ENCODE data around the gene ASZ1. TPM values are rescaled to one million over a fixed set of nuclear protein-coding genes. Genes with fewer than 3 reads are reported as not detected.

The ASZ1 gene
- total and polyA plus RNA-seq, 3 donors from 2014 or later, result 18.1 to 27.6 (median 18.4) TPM

DNA sequence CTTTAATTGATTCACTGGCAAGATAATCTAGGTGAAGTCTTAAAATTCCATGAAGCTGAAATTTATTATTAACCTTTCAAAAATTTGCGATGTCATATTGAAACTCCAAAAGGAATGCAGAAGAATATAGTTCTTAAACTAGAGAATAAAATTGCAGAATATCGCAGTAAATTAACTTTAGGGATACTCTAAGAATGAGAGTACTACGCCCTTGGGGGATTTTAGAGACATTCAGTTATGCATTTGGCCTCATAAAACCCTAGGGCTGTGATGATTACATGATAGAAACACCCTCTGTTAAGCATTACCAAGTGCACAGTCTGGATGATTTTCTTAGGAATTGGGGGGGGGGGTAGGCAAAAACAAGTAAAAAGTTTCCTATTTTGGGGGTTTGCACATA lies 108.1 kb downstream of the ASZ1 start:
- DNase-seq, result no peak
- Histone ChIP-seq H3K27ac (no peak overlapping the region), H3K27me3 (no peaks in the 10 kb centered on the region), H3K36me3 (ENCODE audit: low read depth, missing control alignments) (no peaks in the 10 kb centered on the region), H3K9me3 (no peaks in the 10 kb centered on the region), H3K4me3 (no peak overlapping the region), H3K4me1 (peaks cover 10% of the 10 kb centered on the region)
- 91 to 92% methylated on average over 3 of the region's 3 CpGs for WGBS, 2 donors
- TF ChIP-seq, protein P1, sequence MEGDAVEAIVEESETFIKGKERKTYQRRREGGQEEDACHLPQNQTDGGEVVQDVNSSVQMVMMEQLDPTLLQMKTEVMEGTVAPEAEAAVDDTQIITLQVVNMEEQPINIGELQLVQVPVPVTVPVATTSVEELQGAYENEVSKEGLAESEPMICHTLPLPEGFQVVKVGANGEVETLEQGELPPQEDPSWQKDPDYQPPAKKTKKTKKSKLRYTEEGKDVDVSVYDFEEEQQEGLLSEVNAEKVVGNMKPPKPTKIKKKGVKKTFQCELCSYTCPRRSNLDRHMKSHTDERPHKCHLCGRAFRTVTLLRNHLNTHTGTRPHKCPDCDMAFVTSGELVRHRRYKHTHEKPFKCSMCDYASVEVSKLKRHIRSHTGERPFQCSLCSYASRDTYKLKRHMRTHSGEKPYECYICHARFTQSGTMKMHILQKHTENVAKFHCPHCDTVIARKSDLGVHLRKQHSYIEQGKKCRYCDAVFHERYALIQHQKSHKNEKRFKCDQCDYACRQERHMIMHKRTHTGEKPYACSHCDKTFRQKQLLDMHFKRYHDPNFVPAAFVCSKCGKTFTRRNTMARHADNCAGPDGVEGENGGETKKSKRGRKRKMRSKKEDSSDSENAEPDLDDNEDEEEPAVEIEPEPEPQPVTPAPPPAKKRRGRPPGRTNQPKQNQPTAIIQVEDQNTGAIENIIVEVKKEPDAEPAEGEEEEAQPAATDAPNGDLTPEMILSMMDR (IDR thresholded peaks at IDR 0.05), result no peak
- TF ChIP-seq POLR2A (IDR thresholded peaks at IDR 0.05), result no peak
- intact Hi-C loops (cut with DNase I; ENCODE audit: low total_unique reads), result no loop called here

- H3K4me3 ChIP-seq, result no peak overlapping the region
- no peak for DNase-seq
- H3K36me3 ChIP-seq (ENCODE audit: low read depth, missing control alignments), result no peaks in the 10 kb centered on the region
- H3K27ac ChIP-seq, result no peak overlapping the region
- TF ChIP-seq, protein P1 (IDR thresholded peaks at IDR 0.05), result no peak
- TF ChIP-seq POLR2A (IDR thresholded peaks at IDR 0.05), result no peak
- no peaks in the 10 kb centered on the region for H3K27me3 ChIP-seq
- intact Hi-C loops (cut with DNase I; ENCODE audit: low total_unique reads), result no loop called here
- no peaks in the 10 kb centered on the region for H3K9me3 ChIP-seq
- H3K4me1 ChIP-seq, result no peaks in the 10 kb centered on the region
Observed at GRCh38 chr7:117313582-117313981, 113.7 kb downstream of the ASZ1 start.

Other genes starting within 250 kb of the ASZ1 start
- 1 to 10 TPM; 1.3 to 2.7 TPM for gene WNT2, start 104.4 kb downstream of the ASZ1 start, total RNA-seq
- gene WNT2, start 104.4 kb downstream of the ASZ1 start, polyA plus RNA-seq (ENCODE audit: insufficient read depth, low read depth, low replicate concordance), result 6.5 TPM
- gene CFTR, start 52.5 kb upstream of the ASZ1 start, total RNA-seq, result 1 to 10 TPM; 5.1 TPM
- gene CFTR, start 52.5 kb upstream of the ASZ1 start, polyA plus RNA-seq (ENCODE audit: insufficient read depth, low read depth, low replicate concordance), result 6.9 TPM